ENCODE measurements around the gene TOPAZ1. TPM values are rescaled to one million over a fixed set of nuclear protein-coding genes. Genes with fewer than 3 reads are reported as not detected.
"Not testable (repeated sequence)": the region's sequence is repeated elsewhere in the genome, so short reads cannot be mapped to it uniquely, and the experiment has no call there.

Gene TOPAZ1
- total RNA-seq, 2 experiments from 2014 or later = not detected

DNA sequence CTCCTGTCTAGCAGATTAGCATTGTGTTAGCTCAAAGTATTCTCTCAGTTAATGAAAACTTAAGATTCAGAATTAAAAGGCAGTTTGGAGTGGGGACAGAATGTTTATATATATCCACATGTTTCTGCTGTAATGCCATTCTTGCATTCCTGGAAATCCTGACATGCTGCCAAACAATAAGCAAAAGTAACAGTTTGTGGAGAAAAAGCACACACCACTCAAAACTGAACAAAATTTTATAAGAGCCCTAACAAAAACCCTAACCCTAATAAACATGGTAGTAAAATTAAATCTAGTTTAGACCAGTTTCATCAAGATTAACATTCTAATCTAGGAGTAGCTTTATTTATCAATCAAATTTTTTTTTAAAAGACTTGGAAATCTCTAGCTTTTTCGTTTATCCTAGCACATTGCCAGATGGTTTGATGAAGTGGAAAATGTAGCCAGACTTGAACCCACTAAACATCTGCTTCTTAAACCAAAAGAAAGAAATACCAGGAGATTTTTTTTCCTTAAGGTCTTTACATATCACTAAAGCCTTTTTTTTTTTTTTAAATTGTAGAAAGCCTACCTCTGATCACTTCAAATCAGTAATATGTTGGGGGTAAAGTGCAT is 100.6 kb downstream of the TOPAZ1 start:
- H3K4me1 Mint-ChIP-seq (ENCODE audit: low read depth) = peaks cover 17% of the 10 kb centered on the region
- CTCF ChIA-PET = no interaction called here
- H3K27ac Mint-ChIP-seq = no peak overlapping the region
- no peaks in the 10 kb centered on the region for H3K9me3 Mint-ChIP-seq
- POLR2A ChIA-PET = no interaction called here
- no peak for TF ChIP-seq CTCF (IDR thresholded peaks at IDR 0.05)
- peaks cover 5% of the 10 kb centered on the region for H3K36me3 Mint-ChIP-seq (ENCODE audit: low read depth)
- intact Hi-C loops (cut with micrococcal nuclease) = no loop called here
- no peaks in the 10 kb centered on the region for H3K27me3 Mint-ChIP-seq
- no peak overlapping the region for H3K4me3 Mint-ChIP-seq
- DNase-seq (no peak), ATAC-seq (no peak)

DNA sequence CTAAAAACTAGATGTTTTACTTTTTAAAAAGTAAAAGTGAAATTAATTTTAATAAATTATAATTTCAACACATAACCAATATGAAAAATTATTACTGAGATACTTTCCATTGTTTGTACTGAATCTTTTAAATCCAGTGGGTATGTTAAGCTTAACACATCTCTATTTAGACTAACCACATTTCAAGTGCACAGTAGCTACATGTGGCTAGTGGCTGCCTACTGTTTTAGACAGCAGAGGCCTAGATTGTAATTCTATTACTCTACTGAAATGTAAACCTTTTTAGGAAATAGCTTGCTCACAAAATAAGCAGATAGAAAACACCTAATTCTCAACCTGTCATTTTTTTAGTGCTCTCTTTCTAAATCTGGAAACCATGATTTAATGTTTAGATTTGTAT is 101.7 kb downstream of the TOPAZ1 start:
- intact Hi-C loops (cut with micrococcal nuclease) = no loop called here
- H3K9me3 Mint-ChIP-seq = no peaks in the 10 kb centered on the region
- POLR2A ChIA-PET = interaction anchor here (1.5 kb wide), 1 partner anchor 8 kb away, joined by 7 read pairs; no protein-coding TSS in a partner anchor
- no peak overlapping the region for H3K4me3 Mint-ChIP-seq
- H3K27ac Mint-ChIP-seq = no peak overlapping the region
- no peaks in the 10 kb centered on the region for H3K27me3 Mint-ChIP-seq
- no peak for TF ChIP-seq CTCF (IDR thresholded peaks at IDR 0.05)
- CTCF ChIA-PET = no interaction called here
- DNase-seq (no peak), ATAC-seq (no peak)
- H3K36me3 Mint-ChIP-seq (ENCODE audit: low read depth) = peaks cover 5% of the 10 kb centered on the region
- peaks cover 13% of the 10 kb centered on the region for H3K4me1 Mint-ChIP-seq (ENCODE audit: low read depth)

DNA sequence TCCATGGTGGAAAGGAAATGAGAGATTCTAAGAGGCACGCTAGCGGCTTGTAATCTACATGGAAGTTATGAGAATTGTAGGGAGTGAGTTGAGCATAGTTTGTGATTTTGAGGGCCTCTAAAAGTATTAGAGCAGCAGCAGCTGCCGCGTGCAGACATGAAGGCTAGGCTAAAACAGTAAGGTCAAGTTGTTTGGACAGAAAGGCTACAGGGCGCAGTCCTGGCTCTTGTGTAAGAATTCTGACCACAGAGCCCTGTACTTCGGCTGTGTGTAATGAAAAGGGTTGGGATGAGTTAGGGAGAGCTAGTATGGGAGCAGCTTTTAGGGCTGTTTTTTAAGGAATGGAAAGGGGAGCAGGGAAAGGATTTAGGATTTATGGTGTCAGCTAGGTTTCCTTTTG is 104.9 kb downstream of the TOPAZ1 start:
- DNase-seq; H3K4me3 Mint-ChIP-seq; intact Hi-C loops (cut with micrococcal nuclease); H3K27me3 Mint-ChIP-seq; ATAC-seq; H3K4me1 Mint-ChIP-seq (ENCODE audit: low read depth); POLR2A ChIA-PET; H3K9me3 Mint-ChIP-seq; H3K36me3 Mint-ChIP-seq (ENCODE audit: low read depth); CTCF ChIA-PET; H3K27ac Mint-ChIP-seq: not testable (repeated sequence)

DNA sequence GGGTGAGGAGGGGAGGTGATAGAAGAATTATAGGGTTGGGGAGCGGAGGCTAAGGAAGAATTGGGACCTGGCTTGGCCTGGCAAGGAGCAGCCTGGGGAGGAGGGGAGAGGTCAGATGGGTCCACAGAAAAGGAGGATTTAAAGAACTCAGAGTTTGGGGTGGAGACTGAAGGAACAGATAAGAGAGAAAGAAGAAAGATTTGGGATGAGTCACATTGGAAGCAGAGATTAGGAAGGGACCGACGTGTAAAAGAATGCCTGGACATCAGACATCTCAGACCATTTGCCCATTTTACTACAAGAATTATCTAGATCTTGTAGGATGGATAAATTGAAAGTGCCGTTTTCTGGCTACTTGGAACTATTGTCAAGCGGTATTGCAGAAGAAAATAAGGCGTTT is 107.3 kb downstream of the TOPAZ1 start:
- intact Hi-C loops (cut with micrococcal nuclease) = no loop called here
- H3K27ac Mint-ChIP-seq = no peak overlapping the region
- H3K4me1 Mint-ChIP-seq (ENCODE audit: low read depth) = no peaks in the 10 kb centered on the region
- no peak for DNase-seq
- no peak overlapping the region for H3K4me3 Mint-ChIP-seq
- H3K9me3 Mint-ChIP-seq = no peaks in the 10 kb centered on the region
- H3K36me3 Mint-ChIP-seq (ENCODE audit: low read depth) = peaks cover 9% of the 10 kb centered on the region
- POLR2A ChIA-PET = no interaction called here
- ATAC-seq = no peak
- no peak for TF ChIP-seq CTCF (IDR thresholded peaks at IDR 0.05)
- CTCF ChIA-PET = no interaction called here
- H3K27me3 Mint-ChIP-seq = no peaks in the 10 kb centered on the region

DNA sequence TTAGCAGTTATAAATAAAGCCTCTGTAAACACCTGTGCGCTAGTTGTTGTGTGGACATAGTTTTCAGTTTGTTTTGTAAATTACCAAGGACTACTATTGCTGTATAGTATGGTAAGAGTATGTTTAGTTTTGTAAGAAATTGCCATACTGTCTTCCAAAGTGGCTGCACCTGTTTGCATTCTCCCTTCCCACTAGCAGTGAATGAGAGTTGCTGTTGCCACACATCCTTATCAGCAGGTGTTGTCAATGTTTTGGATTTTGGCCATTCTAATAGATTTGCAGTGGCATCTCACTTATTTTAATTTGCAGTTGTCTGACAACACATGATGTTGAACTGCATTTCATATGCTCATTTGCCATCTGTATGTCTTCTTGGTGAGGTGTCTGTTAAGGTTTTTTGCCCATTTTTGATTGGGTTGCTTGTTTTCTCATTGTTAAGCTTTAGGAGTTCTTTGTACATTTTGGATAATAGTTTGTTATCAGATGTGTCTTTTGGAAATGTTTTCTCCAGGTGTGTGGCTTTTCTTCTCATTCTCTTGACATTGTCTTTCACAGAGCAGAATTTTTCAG is 111.8 kb downstream of the TOPAZ1 start:
- H3K36me3 Mint-ChIP-seq (ENCODE audit: low read depth) = peaks cover 9% of the 10 kb centered on the region
- DNase-seq (no peak), ATAC-seq (no peak)
- no peak for TF ChIP-seq CTCF (IDR thresholded peaks at IDR 0.05)
- ChIA-PET POLR2A (no interaction called here), CTCF (no interaction called here)
- H3K4me3 Mint-ChIP-seq = no peak overlapping the region
- no peaks in the 10 kb centered on the region for H3K27me3 Mint-ChIP-seq
- H3K9me3 Mint-ChIP-seq = no peaks in the 10 kb centered on the region
- no peak overlapping the region for H3K27ac Mint-ChIP-seq
- no peaks in the 10 kb centered on the region for H3K4me1 Mint-ChIP-seq (ENCODE audit: low read depth)
- intact Hi-C loops (cut with micrococcal nuclease) = no loop called here

All from activated CD8-positive, alpha-beta T cell treated with anti-CD3 and anti-CD28 coated beads for 36 hours (primary cell).